Mucosa of gallbladder (tissue), 1 donor: Measurements from ENCODE around the gene B3GALNT2. TPM values are rescaled to one million over a fixed set of nuclear protein-coding genes. Genes with fewer than 3 reads are reported as not detected.
"Not testable (repeated sequence)": the region's sequence is repeated elsewhere in the genome, so short reads cannot be mapped to it uniquely, and the experiment has no call there.

ENCODE experiments used
- DNase-seq: peaks from one replicate; pipeline ENCODE4 v3.0.0-alpha.2; 2020; ENCODE audit warnings: low spot score
- total RNA-seq: library from RNA; stranded (reverse); gene quantifications from one replicate; pipeline ENCODE4 v1.2.1, GENCODE V29; 2021
- donor health status: DM: no; HTN: no; CAD: no.

Gene B3GALNT2
- total RNA-seq, 1 donor from 2014 or later, result 30.3 TPM

GRCh38 chr1:235504494-235505222, 406 bp upstream of the B3GALNT2 start:
- peak; percentile 100 for DNase-seq

- DNase-seq, result peak; percentile 43
These were observed 690 bp downstream of the B3GALNT2 start for GRCh38 chr1:235503403-235504121.

- no peak for DNase-seq
These were observed 1.4 kb downstream of the B3GALNT2 start for GRCh38 chr1:235502601-235503402.

GRCh38 chr1:235500971-235501540, 3.2 kb downstream of the B3GALNT2 start:
- no peak for DNase-seq

- DNase-seq, result no peak
These were observed 8.7 kb downstream of the B3GALNT2 start for GRCh38 chr1:235495551-235495950.

- DNase-seq, result no peak
These were observed 9.2 kb downstream of the B3GALNT2 start for GRCh38 chr1:235495030-235495429.

- DNase-seq, result no peak
These were observed 9.7 kb downstream of the B3GALNT2 start for GRCh38 chr1:235494531-235494930.

- DNase-seq, result no peak
These were observed 12.6 kb downstream of the B3GALNT2 start for GRCh38 chr1:235491644-235492043.

GRCh38 chr1:235486321-235486720, 17.9 kb downstream of the B3GALNT2 start:
- no peak for DNase-seq

GRCh38 chr1:235485558-235485957, 18.7 kb downstream of the B3GALNT2 start:
- DNase-seq, result no peak

- no peak for DNase-seq
These were observed 21.2 kb downstream of the B3GALNT2 start for GRCh38 chr1:235483090-235483489.

GRCh38 chr1:235473806-235474205, 30.4 kb downstream of the B3GALNT2 start:
- DNase-seq, result no peak

- DNase-seq, result no peak
These were observed 33.4 kb downstream of the B3GALNT2 start for GRCh38 chr1:235470741-235471439.

GRCh38 chr1:235469897-235470296, 34.4 kb downstream of the B3GALNT2 start:
- DNase-seq, result not testable (repeated sequence)

- DNase-seq, result no peak
These were observed 35.3 kb downstream of the B3GALNT2 start for GRCh38 chr1:235468970-235469369.

GRCh38 chr1:235468004-235468403, 36.2 kb downstream of the B3GALNT2 start:
- DNase-seq, result no peak

GRCh38 chr1:235465066-235465465, 39.2 kb downstream of the B3GALNT2 start:
- DNase-seq, result no peak

- DNase-seq, result not testable (repeated sequence)
These were observed 41.4 kb downstream of the B3GALNT2 start for GRCh38 chr1:235462832-235463231.

- no peak for DNase-seq
These were observed 42.3 kb downstream of the B3GALNT2 start for GRCh38 chr1:235461954-235462353.

GRCh38 chr1:235460770-235461169, 43.5 kb downstream of the B3GALNT2 start:
- no peak for DNase-seq

- DNase-seq, result not testable (repeated sequence)
These were observed 46.4 kb downstream of the B3GALNT2 start for GRCh38 chr1:235457856-235458255.
